IgD-negative memory B cell (primary cell): Measurements from ENCODE around the gene ZNF213. TPM values are rescaled to one million over a fixed set of nuclear protein-coding genes. Genes with fewer than 3 reads are reported as not detected.

ENCODE experiments used
- H3K27ac Mint-ChIP-seq, 3 donors: one replicate each; pipeline ENCODE4 v1.8.0; 2020 to 2022; ENCODE audit warnings: mild to moderate bottlenecking in 3 of 3, mixed read lengths in 3 of 3, moderate library complexity in 1 of 3
- H3K27me3 Mint-ChIP-seq: one replicate; pipeline ENCODE4 v1.8.0; 2021; ENCODE audit warnings: mixed read lengths
- H3K36me3 Mint-ChIP-seq: one replicate; pipeline ENCODE4 v1.8.0; 2020; ENCODE audit warnings: mild to moderate bottlenecking, mixed read lengths
- H3K4me1 Mint-ChIP-seq, 3 donors: one replicate each; pipeline ENCODE4 v1.8.0; 2020 to 2022; ENCODE audit warnings: mixed read lengths in 3 of 3, mild to moderate bottlenecking in 1 of 3
- H3K4me3 Mint-ChIP-seq, 4 donors: one replicate each; pipeline ENCODE4 v1.8.0; 2020 to 2022; ENCODE audit warnings: mild to moderate bottlenecking in 4 of 4, mixed read lengths in 4 of 4, moderate library complexity in 3 of 4
- H3K9me3 Mint-ChIP-seq, 3 donors: one replicate each; pipeline ENCODE4 v1.8.0; 2020 to 2021; ENCODE audit warnings: mixed read lengths in 3 of 3, mild to moderate bottlenecking in 1 of 3
- polyA plus RNA-seq: library from polyadenylated mRNA; unstranded; fragments of 300-500 nt; fragmentation: Illumina TruSeq; gene quantifications from one replicate; pipeline ENCODE4 v1.2.3, GENCODE V29; 2021

ZNF213 gene
- polyA plus RNA-seq, 1 donor from 2014 or later, result 1.9 TPM

DNA sequence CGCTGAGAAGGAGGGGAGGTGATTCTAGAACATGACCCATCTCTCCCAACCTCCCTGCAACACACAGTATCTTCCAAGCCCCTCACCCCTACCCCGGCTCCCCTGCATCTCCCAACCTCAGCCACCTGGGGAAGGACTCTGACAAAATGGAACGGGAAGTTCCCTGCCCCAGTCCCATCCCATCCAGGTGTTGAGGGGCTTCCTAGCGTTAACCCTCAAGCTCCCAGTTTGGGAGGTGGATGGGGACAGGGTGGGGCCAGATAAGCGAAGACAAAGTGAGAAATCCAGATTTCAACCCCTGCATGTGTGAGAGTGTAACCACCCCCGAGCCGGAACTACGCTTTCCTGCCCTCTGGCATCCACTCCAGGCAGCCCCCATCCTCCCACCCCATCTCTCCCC is 37.6 kb upstream of the ZNF213 start:
- H3K27ac Mint-ChIP-seq, result no peak overlapping the region
- H3K9me3 Mint-ChIP-seq, result no peaks in the 10 kb centered on the region
- H3K36me3 Mint-ChIP-seq, result no peaks in the 10 kb centered on the region
- H3K4me3 Mint-ChIP-seq, result no peak overlapping the region
- peaks cover 28 to 30% (median 30%) of the 10 kb centered on the region in 3 donors for H3K4me1 Mint-ChIP-seq
- H3K27me3 Mint-ChIP-seq, result no peaks in the 10 kb centered on the region

GRCh38 chr16:3098459-3099394 is 36.1 kb upstream of the ZNF213 start, which contains the start of gene ZSCAN10:
Gene ZSCAN10 (minus strand): TSS chr16:3099294. CDS start chr16:3092937, 6,357 bp downstream.
- Mint-ChIP-seq H3K27me3 (no peaks in the 10 kb centered on the region), H3K36me3 (no peaks in the 10 kb centered on the region), H3K9me3 (no peaks in the 10 kb centered on the region)

DNA sequence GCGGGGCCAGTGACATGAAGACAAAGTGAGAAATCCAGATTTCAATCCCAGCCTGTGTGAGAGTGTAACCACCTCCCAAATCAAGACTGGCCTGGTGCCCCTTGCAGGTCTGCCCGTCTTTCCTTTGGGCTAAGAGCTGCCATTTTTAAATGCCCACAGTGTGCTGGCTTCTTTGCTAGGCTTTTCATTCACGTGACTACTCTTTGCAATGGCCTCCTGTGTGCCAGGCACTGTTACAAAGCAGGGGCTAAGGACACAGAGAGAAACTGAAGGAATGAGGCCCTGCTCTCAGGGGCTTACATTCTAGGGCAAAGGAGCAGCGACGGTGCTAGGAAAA is 35.5 kb upstream of the ZNF213 start:
- Mint-ChIP-seq H3K27me3 (no peaks in the 10 kb centered on the region), H3K4me1 (peaks cover 26 to 38% (median 36%) of the 10 kb centered on the region in 3 donors), H3K27ac (peak overlapping the region in 1 of 3 donors; percentile 63), H3K36me3 (no peaks in the 10 kb centered on the region), H3K4me3 (peak overlapping the region in 2 of 4 donors; percentile 12 to 84), H3K9me3 (no peaks in the 10 kb centered on the region)

More at GRCh38 chr16:3098459-3099394, 36.1 kb upstream of the ZNF213 start, which contains the start of gene ZSCAN10:
- Mint-ChIP-seq H3K27ac (peak within 1 kb of the TSS; percentile 78 to 95 (median 84)), H3K4me1 (peaks cover 26 to 36% (median 36%) of the 10 kb centered on the region in 3 donors), H3K4me3 (peak within 1 kb of the TSS; percentile 77 to 93 (median 88))

DNA sequence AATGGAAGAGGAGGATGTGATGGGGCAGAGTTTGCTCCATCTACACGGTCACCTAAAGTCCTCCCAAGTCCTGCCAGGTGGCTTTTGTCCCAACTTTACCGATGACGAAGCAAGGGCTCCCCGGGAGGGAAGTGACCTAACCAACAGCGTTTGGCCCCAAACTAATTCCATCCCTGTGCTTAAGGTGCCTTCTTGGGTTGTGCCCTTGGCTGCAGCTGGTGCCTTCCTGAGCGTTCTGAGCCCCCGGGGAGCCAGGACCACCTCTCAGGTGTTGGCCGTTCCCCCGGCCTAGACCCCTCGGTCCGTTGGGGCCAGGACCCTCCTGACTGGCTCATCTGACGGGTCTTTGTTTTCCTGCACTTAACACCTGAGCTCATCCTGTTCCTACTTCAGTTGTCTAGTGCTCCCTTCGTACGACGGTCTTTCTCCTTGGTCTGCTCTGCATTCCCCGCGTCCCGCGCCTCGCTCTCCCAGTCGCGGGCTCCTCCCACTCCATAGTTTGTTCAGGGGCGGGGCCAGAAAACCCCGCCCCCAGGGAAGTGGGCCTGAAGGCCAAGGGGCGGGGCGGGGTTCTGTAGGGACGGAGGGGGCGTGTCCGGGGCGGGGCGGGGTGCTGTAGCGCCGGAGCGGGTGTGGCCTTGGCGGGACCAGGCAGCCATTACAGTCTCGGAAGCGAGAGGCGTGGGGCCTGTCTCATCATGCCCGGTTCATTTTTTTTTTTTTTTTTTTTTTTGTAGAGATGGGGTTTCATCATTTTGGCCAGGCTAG is 34.9 kb upstream of the ZNF213 start:
- peak overlapping the region; percentile 63 to 95 (median 84) for H3K27ac Mint-ChIP-seq
- peaks cover 22 to 33% (median 30%) of the 10 kb centered on the region in 3 donors for H3K4me1 Mint-ChIP-seq
- peak overlapping the region; percentile 77 to 93 (median 88) for H3K4me3 Mint-ChIP-seq

GRCh38 chr16:3101018-3101840 is 33.6 kb upstream of the ZNF213 start:
- Mint-ChIP-seq H3K27me3 (no peaks in the 10 kb centered on the region), H3K4me1 (peaks cover 24 to 32% (median 24%) of the 10 kb centered on the region in 3 donors), H3K4me3 (peak overlapping the region; percentile 77 to 92 (median 84)), H3K36me3 (no peaks in the 10 kb centered on the region), H3K27ac (peak overlapping the region; percentile 14 to 47 (median 46)), H3K9me3 (no peaks in the 10 kb centered on the region)

More for the DNA sequence above, 34.9 kb upstream of the ZNF213 start:
- Mint-ChIP-seq H3K9me3 (no peaks in the 10 kb centered on the region), H3K27me3 (no peaks in the 10 kb centered on the region), H3K36me3 (no peaks in the 10 kb centered on the region)

- Mint-ChIP-seq H3K4me3 (peak overlapping the region; percentile 39 to 92 (median 84)), H3K27ac (peak overlapping the region; percentile 2 to 47 (median 14)), H3K27me3 (no peaks in the 10 kb centered on the region), H3K4me1 (peaks cover 22 to 32% (median 24%) of the 10 kb centered on the region in 3 donors), H3K36me3 (no peaks in the 10 kb centered on the region), H3K9me3 (no peaks in the 10 kb centered on the region)
Measured at GRCh38 chr16:3101841-3102470, 32.9 kb upstream of the ZNF213 start.

GRCh38 chr16:3106205-3106928 is 28.5 kb upstream of the ZNF213 start:
- peaks cover 9 to 28% (median 13%) of the 10 kb centered on the region in 3 donors for H3K4me1 Mint-ChIP-seq
- H3K36me3 Mint-ChIP-seq, result no peaks in the 10 kb centered on the region
- peak overlapping the region; percentile 45 to 86 (median 84) for H3K27ac Mint-ChIP-seq
- no peaks in the 10 kb centered on the region for H3K27me3 Mint-ChIP-seq
- H3K9me3 Mint-ChIP-seq, result no peaks in the 10 kb centered on the region
- peak overlapping the region; percentile 78 to 91 (median 88) for H3K4me3 Mint-ChIP-seq

- Mint-ChIP-seq H3K36me3 (peaks cover 2% of the 10 kb centered on the region), H3K27me3 (peaks cover 8% of the 10 kb centered on the region), H3K4me3 (peak within 1 kb of the TSS in 3 of 4 donors; percentile 9 to 63 (median 31)), H3K27ac (no peak within 1 kb of the TSS), H3K4me1 (peaks cover 1 to 2% (median 2%) of the 10 kb centered on the region in 3 donors), H3K9me3 (no peaks in the 10 kb centered on the region)
Measured at GRCh38 chr16:3112058-3112880, 22.6 kb upstream of the ZNF213 start, which contains the start of gene ZNF205. Gene ZNF205 (plus strand): TSS chr16:3112586. CDS start chr16:3113431, 845 bp downstream.

- Mint-ChIP-seq H3K36me3 (peaks cover 2% of the 10 kb centered on the region), H3K9me3 (no peaks in the 10 kb centered on the region), H3K27ac (no peak overlapping the region), H3K27me3 (peaks cover 8% of the 10 kb centered on the region), H3K4me1 (peaks cover 0 to 1% (median 0%) of the 10 kb centered on the region in 3 donors), H3K4me3 (peak overlapping the region in 1 of 4 donors; percentile 9)
Measured at GRCh38 chr16:3112881-3113574, 21.8 kb upstream of the ZNF213 start.

- peaks cover 8% of the 10 kb centered on the region for H3K27me3 Mint-ChIP-seq
- H3K27ac Mint-ChIP-seq, result peak overlapping the region in 1 of 3 donors; percentile 71
Measured at GRCh38 chr16:3113765-3114479, 20.9 kb upstream of the ZNF213 start.

GRCh38 chr16:3115003-3115402 is 19.8 kb upstream of the ZNF213 start:
- no peak overlapping the region for H3K4me3 Mint-ChIP-seq
- no peak overlapping the region for H3K27ac Mint-ChIP-seq
- peaks cover 2% of the 10 kb centered on the region for H3K36me3 Mint-ChIP-seq
- no peaks in the 10 kb centered on the region for H3K9me3 Mint-ChIP-seq
- peaks cover 8% of the 10 kb centered on the region for H3K27me3 Mint-ChIP-seq
- peaks cover 0 to 1% (median 0%) of the 10 kb centered on the region in 3 donors for H3K4me1 Mint-ChIP-seq

More at GRCh38 chr16:3113765-3114479, 20.9 kb upstream of the ZNF213 start:
- Mint-ChIP-seq H3K36me3 (peaks cover 2% of the 10 kb centered on the region), H3K4me3 (peak overlapping the region in 1 of 4 donors; percentile 53), H3K4me1 (peaks cover 0 to 1% (median 0%) of the 10 kb centered on the region in 3 donors), H3K9me3 (no peaks in the 10 kb centered on the region)
